NT2/D1 (cell line): ENCODE results near the gene KIF23.

Experiments used
- SUZ12 ChIP-seq: IDR thresholded peaks from 2 replicates; pipeline ENCODE4 v1.6.1; 2011; ENCODE audit not compliant: insufficient read length, insufficient read depth; ENCODE audit errors: extremely low read depth
- YY1 ChIP-seq: IDR thresholded peaks from 2 replicates; pipeline ENCODE4 v1.6.1; 2011; ENCODE audit not compliant: insufficient read length, insufficient read depth
- ZNF274 ChIP-seq: IDR thresholded peaks from 2 replicates; pipeline ENCODE4 v1.6.1; 2011; ENCODE audit warnings: mild to moderate bottlenecking, low read depth, low read length

DNA sequence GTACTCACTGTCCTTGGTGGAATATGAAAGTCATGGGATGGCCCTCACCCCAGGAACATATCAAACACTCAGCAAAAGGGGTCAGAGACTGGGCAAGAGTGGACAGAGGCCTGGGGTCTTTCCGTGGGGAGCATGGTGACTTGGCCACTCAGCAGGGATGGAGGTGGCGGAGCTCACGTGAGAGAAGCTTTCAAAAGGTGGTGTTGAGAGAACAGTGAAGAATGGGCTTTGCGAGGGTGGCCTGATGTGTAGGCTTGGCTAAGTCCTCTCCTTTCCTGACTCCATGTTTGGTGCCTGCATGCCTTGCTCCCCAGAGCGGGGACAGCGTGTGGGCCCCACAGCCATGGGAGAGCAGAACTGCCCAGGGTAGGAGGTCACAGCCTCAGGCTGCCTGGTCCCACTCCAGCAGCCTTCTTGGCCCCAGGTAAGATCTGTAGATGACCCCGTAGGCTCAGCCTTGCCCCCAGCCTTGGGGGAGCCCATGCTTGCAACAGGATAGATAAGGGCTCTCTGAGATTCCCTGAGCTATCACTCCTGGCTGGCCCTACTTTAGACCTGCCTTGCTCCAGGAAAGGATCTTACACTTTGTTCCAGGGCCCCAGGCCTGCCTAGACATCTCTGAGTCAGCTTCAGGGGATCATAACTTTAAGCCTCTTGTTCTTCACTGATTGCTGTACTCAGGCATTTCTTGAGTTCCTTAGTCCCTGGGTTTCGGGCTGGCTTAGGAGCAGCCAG lies 55.5 kb downstream of the KIF23 start:
- no peak for TF ChIP-seq SUZ12
- TF ChIP-seq YY1: no peak
- TF ChIP-seq ZNF274: no peak
